Mesothelial cell of epicardium (in vitro differentiated cells): ENCODE results near the gene SPATA13. TPM values are rescaled to one million over a fixed set of nuclear protein-coding genes. Genes with fewer than 3 reads are reported as not detected.

Experiments
- DNase-seq, 2 experiments: peaks; one replicate each; pipeline ENCODE4 v3.0.0; 2021; ENCODE audit warnings: low spot score in 2 of 2; ENCODE audit not compliant: unreplicated experiment in 2 of 2
- H3K27ac Mint-ChIP-seq: 2 replicates; pipeline ENCODE4 v1.8.0; 2021; ENCODE audit warnings: mixed read lengths
- H3K27me3 Mint-ChIP-seq: 2 replicates; pipeline ENCODE4 v1.8.0; 2021; ENCODE audit warnings: low read depth, mixed read lengths
- H3K36me3 Mint-ChIP-seq: 2 replicates; pipeline ENCODE4 v1.8.0; 2021; ENCODE audit warnings: mixed read lengths
- H3K4me1 Mint-ChIP-seq: 2 replicates; pipeline ENCODE4 v1.8.0; 2021; ENCODE audit warnings: mixed read lengths
- H3K4me3 Mint-ChIP-seq: 2 replicates; pipeline ENCODE4 v1.8.0; 2021; ENCODE audit warnings: mild to moderate bottlenecking, moderate library complexity, mixed read lengths
- H3K9me3 Mint-ChIP-seq: 2 replicates; pipeline ENCODE4 v1.8.0; 2021; ENCODE audit warnings: mixed read lengths
- total RNA-seq: library from RNA; stranded (reverse); gene quantifications from 3 replicates; pipeline ENCODE4 v1.2.1, GENCODE V29; 2021
- TF ChIP-seq, protein P1 (sequence below): fragments of 200-600 bp; sonication (generic); IDR thresholded peaks from one replicate; pipeline ENCODE4 v1.5.0; 2021; ENCODE audit warnings: antibody characterized with exemption; ENCODE audit not compliant: unreplicated experiment

SPATA13 gene
- total RNA-seq, 1 donor from 2014 or later: 3.8 TPM

DNA sequence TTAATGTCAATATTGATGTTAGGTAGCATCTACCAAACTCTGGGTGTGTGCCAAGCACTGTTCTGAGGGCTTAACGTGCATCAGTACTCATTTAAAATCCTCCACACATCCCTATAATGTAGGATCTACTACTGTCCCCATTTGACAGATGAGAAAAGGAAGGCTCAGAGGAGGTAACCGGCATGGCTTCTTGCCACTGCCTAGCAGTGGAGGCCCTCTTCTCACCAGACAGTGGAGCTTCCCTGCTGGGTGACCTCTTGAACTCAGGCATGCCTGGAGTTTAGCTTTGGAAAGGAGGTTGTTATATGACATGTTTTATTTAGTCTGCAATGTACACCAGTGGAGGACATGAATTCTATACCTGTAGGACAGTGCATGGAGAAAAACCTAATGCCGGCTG is 2.1 kb downstream of the SPATA13 start:
- Mint-ChIP-seq H3K36me3 (no peaks in the 10 kb centered on the region), H3K9me3 (no peaks in the 10 kb centered on the region), H3K27ac (no peak overlapping the region), H3K4me3 (peak overlapping the region; percentile 76), H3K4me1 (peaks cover 11% of the 10 kb centered on the region), H3K27me3 (peaks cover 48% of the 10 kb centered on the region)
- TF ChIP-seq, protein P1, sequence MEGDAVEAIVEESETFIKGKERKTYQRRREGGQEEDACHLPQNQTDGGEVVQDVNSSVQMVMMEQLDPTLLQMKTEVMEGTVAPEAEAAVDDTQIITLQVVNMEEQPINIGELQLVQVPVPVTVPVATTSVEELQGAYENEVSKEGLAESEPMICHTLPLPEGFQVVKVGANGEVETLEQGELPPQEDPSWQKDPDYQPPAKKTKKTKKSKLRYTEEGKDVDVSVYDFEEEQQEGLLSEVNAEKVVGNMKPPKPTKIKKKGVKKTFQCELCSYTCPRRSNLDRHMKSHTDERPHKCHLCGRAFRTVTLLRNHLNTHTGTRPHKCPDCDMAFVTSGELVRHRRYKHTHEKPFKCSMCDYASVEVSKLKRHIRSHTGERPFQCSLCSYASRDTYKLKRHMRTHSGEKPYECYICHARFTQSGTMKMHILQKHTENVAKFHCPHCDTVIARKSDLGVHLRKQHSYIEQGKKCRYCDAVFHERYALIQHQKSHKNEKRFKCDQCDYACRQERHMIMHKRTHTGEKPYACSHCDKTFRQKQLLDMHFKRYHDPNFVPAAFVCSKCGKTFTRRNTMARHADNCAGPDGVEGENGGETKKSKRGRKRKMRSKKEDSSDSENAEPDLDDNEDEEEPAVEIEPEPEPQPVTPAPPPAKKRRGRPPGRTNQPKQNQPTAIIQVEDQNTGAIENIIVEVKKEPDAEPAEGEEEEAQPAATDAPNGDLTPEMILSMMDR: no peak
- no peak for DNase-seq

DNA sequence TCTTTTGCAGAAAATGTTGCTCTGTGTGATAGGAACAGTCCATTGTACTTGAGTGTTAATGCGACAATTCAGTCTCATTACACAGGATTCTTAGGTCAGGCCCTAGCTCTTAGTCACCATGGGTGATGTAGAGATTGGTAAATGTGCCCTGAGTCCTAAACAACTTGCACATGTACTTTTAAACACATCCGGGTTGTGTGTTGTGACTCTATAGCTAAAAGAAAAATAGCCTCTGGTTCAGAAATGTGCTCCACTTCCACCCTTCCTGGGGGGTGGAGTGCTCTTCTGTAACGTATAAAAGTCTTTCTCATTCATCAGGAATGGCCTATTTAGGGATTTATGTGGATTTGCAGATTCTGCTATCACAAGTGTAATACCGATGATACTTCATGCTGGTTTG is 5.2 kb downstream of the SPATA13 start:
- DNase-seq: no peak
- Mint-ChIP-seq H3K4me3 (no peak overlapping the region), H3K27me3 (peaks cover 47% of the 10 kb centered on the region), H3K4me1 (peaks cover 11% of the 10 kb centered on the region), H3K27ac (no peak overlapping the region), H3K36me3 (no peaks in the 10 kb centered on the region), H3K9me3 (no peaks in the 10 kb centered on the region)
- TF ChIP-seq, protein P1: no peak

DNA sequence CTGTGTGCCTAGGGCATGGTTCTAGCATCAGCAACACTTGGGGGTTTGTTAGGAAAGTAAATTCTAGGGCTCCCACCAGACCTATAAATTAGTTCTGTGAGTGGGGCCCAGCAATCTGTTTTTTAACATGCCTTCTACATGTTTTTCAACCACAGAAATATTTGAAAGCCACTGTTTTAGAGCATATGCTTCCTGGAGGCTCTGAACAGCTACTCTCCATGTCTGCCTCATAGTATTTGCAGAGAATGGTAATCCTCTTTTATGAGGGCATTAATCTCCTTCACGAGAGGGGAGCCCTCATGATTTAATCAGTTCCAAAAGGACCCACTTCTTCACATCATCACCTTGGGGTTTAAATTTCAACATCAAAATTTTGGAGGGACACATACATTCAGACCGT is 6.0 kb downstream of the SPATA13 start:
- no peak overlapping the region for H3K27ac Mint-ChIP-seq
- peaks cover 43% of the 10 kb centered on the region for H3K27me3 Mint-ChIP-seq
- H3K4me3 Mint-ChIP-seq: no peak overlapping the region
- no peaks in the 10 kb centered on the region for H3K9me3 Mint-ChIP-seq
- peaks cover 8% of the 10 kb centered on the region for H3K4me1 Mint-ChIP-seq
- DNase-seq: no peak
- TF ChIP-seq, protein P1: no peak
- H3K36me3 Mint-ChIP-seq: no peaks in the 10 kb centered on the region

DNA sequence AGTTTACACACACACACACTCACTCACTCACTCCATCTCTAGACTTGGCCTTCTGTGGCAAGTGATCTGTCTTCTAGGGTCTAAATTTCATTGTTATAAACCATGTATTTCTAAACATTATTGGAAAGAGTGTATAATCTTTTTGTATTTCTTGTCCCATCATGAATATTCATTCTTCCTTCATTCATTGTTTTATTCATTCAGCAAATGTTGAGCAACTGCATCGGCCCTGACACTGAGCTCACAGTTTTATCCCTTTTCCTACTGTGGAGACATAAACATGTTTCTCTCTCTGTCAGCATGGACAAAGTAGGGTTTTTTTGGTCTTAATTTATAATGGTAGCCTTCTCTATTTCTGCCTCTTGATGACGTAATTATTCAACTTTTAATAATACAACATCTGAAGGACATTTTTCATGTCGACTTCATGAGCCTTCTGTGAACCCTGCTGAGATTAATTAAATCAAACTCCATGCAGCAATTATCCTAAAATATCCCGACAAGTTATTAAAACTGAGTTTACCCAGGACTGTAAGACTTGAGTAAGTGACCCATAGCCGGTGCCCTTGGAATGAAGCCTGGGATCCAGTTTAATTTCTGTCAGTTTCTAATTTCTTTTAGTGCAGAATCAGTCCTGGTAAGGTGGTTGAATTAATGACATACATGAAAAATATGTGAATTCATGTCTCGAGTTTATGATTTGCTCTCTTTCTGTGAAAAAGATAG is 7.3 kb downstream of the SPATA13 start:
- Mint-ChIP-seq H3K27me3 (peaks cover 30% of the 10 kb centered on the region), H3K9me3 (no peaks in the 10 kb centered on the region), H3K36me3 (no peaks in the 10 kb centered on the region), H3K27ac (no peak overlapping the region), H3K4me1 (no peaks in the 10 kb centered on the region), H3K4me3 (no peak overlapping the region)
- TF ChIP-seq, protein P1: no peak
- no peak for DNase-seq

DNA sequence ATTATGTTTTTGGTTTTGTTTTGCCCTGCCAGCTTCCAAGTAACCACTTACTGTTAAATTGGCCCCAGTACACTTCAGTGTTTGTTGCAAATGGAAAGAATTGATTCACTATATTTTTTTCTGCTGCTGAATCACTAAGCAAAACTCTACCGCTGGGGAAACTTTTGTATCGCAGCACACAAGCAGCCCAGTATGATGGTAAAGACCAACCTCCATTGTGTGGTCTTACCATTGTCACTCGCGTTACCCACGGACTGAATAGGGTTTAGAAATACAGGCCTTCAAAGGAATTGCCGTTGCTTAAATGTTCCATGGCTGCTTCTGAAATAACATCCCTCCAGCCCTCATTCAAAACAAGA is 7.9 kb downstream of the SPATA13 start:
- TF ChIP-seq, protein P1: no peak
- Mint-ChIP-seq H3K27ac (no peak overlapping the region), H3K4me1 (no peaks in the 10 kb centered on the region), H3K9me3 (no peaks in the 10 kb centered on the region), H3K4me3 (no peak overlapping the region), H3K27me3 (peaks cover 25% of the 10 kb centered on the region), H3K36me3 (no peaks in the 10 kb centered on the region)
- no peak for DNase-seq
